H9 (cell line): Measurements from ENCODE around the gene KLHL2. TPM values are rescaled to one million over a fixed set of nuclear protein-coding genes. Genes with fewer than 3 reads are reported as not detected.

Source experiments
- DNase-seq: peaks from one replicate; pipeline ENCODE4 v3.0.0-alpha.2; 2017
- H2AFZ ChIP-seq: one replicate; pipeline ENCODE4 v1.6.1; 2013; ENCODE audit warnings: mild to moderate bottlenecking, low read length, control low read depth, moderate library complexity
- H2AK5ac ChIP-seq: 2 replicates; pipeline ENCODE4 v1.6.1; 2013; ENCODE audit warnings: low read length, control low read depth, mixed read lengths; ENCODE audit not compliant: insufficient read length
- H2BK120ac ChIP-seq: one replicate; pipeline ENCODE4 v1.6.1; 2013; ENCODE audit warnings: low read depth, mild to moderate bottlenecking, low read length, control low read depth, inconsistent platforms; ENCODE audit not compliant: poor library complexity, severe bottlenecking
- H2BK12ac ChIP-seq: 2 replicates; pipeline ENCODE4 v1.6.1; 2013; ENCODE audit warnings: low read length, control low read depth, mixed read lengths, low read depth; ENCODE audit not compliant: insufficient read length
- H2BK15ac ChIP-seq: 2 replicates; pipeline ENCODE4 v1.6.1; 2013; ENCODE audit warnings: low read depth, low read length, control low read depth
- H2BK20ac ChIP-seq: one replicate; pipeline ENCODE4 v1.6.1; 2013; ENCODE audit warnings: low read depth, mild to moderate bottlenecking, low read length, control low read depth, inconsistent platforms; ENCODE audit not compliant: poor library complexity, severe bottlenecking
- H2BK5ac ChIP-seq: 2 replicates; pipeline ENCODE4 v1.6.1; 2013; ENCODE audit warnings: low read length, control low read depth, mixed read lengths; ENCODE audit not compliant: insufficient read length
- H3K14ac ChIP-seq: 2 replicates; pipeline ENCODE4 v1.6.1; 2013; ENCODE audit warnings: low read length, control low read depth; ENCODE audit not compliant: insufficient read depth
- H3K18ac ChIP-seq: 2 replicates; pipeline ENCODE4 v1.6.1; 2013; ENCODE audit warnings: low read depth, mild to moderate bottlenecking, mixed read lengths, low read length, control low read depth; ENCODE audit not compliant: insufficient read length
- H3K23ac ChIP-seq: 2 replicates; pipeline ENCODE4 v1.6.1; 2013; ENCODE audit warnings: low read length, control low read depth, mixed read lengths, low read depth; ENCODE audit not compliant: insufficient read length
- H3K23me2 ChIP-seq: 2 replicates; pipeline ENCODE4 v1.6.1; 2013; ENCODE audit warnings: low read depth, mild to moderate bottlenecking, mixed read lengths, low read length, control low read depth; ENCODE audit not compliant: insufficient read length, poor library complexity, severe bottlenecking
- H3K27ac ChIP-seq: 2 replicates; pipeline ENCODE4 v1.5.1; 2013; ENCODE audit warnings: low read length, control low read depth, mixed read lengths, low read depth; ENCODE audit not compliant: insufficient read length
- H3K27me3 ChIP-seq: 2 replicates; pipeline ENCODE4 v1.6.1; 2013; ENCODE audit warnings: low read length, control low read depth, inconsistent platforms; ENCODE audit not compliant: insufficient read depth
- H3K4ac ChIP-seq: 2 replicates; pipeline ENCODE4 v1.6.1; 2013; ENCODE audit warnings: low read depth, mild to moderate bottlenecking, control low read depth, inconsistent platforms, low read length, moderate library complexity
- H3K4me1 ChIP-seq: 2 replicates; pipeline ENCODE4 v1.6.1; 2013; ENCODE audit warnings: low read length, control low read depth, inconsistent platforms; ENCODE audit not compliant: insufficient read depth
- H3K4me2 ChIP-seq: 2 replicates; pipeline ENCODE4 v1.6.1; 2013; ENCODE audit warnings: low read length, control low read depth, mixed read lengths; ENCODE audit not compliant: insufficient read length, insufficient read depth
- H3K56ac ChIP-seq: 2 replicates; pipeline ENCODE4 v1.6.1; 2013; ENCODE audit warnings: low read depth, mild to moderate bottlenecking, mixed read lengths, low read length, control low read depth; ENCODE audit not compliant: insufficient read length
- H3K79me1 ChIP-seq: 2 replicates; pipeline ENCODE4 v1.6.1; 2013; ENCODE audit warnings: low read depth, mild to moderate bottlenecking, moderate library complexity, low read length, control low read depth, inconsistent platforms; ENCODE audit not compliant: insufficient read depth, poor library complexity, severe bottlenecking
- H3K79me2 ChIP-seq: 2 replicates; pipeline ENCODE4 v1.6.1; 2013; ENCODE audit warnings: low read length, control low read depth, inconsistent platforms; ENCODE audit not compliant: insufficient read depth
- H3K9ac ChIP-seq: 2 replicates; pipeline ENCODE4 v1.6.1; 2013; ENCODE audit warnings: low read length, control low read depth, mixed read lengths; ENCODE audit not compliant: insufficient read length; ENCODE audit errors: extremely low read depth
- H3K9me3 ChIP-seq: one replicate; pipeline ENCODE4 v1.6.1; 2013; ENCODE audit warnings: low read depth, low read length, inconsistent platforms; ENCODE audit not compliant: control insufficient read depth
- H3T11ph ChIP-seq: one replicate; pipeline ENCODE4 v1.6.1; 2013; ENCODE audit warnings: mild to moderate bottlenecking, low read length, control low read depth, inconsistent platforms
- H4K20me1 ChIP-seq: one replicate; pipeline ENCODE4 v1.6.1; 2013; ENCODE audit not compliant: control insufficient read depth, insufficient read length, insufficient read depth
- H4K5ac ChIP-seq: 2 replicates; pipeline ENCODE4 v1.6.1; 2013; ENCODE audit warnings: low read depth, mild to moderate bottlenecking, mixed read lengths, low read length, control low read depth; ENCODE audit not compliant: insufficient read length
- H4K8ac ChIP-seq: replicated peaks from 2 replicates; pipeline ENCODE4 v1.6.1; 2013; ENCODE audit warnings: low read length, control low read depth, mixed read lengths, low read depth; ENCODE audit not compliant: insufficient read length
- H4K91ac ChIP-seq: 2 replicates; pipeline ENCODE4 v1.6.1; 2013; ENCODE audit warnings: low read depth, mild to moderate bottlenecking, moderate library complexity, mixed read lengths, low read length, control low read depth; ENCODE audit not compliant: insufficient read length
- H3K27ac Mint-ChIP-seq, 3 experiments: 2 replicates in 2 of 3; 3 replicates in 1 of 3; pipeline ENCODE4 v1.8.0; 2020 to 2021; ENCODE audit warnings: mixed read lengths in 3 of 3, mild to moderate bottlenecking in 1 of 3, moderate library complexity in 1 of 3
- H3K27me3 Mint-ChIP-seq: 2 replicates; pipeline ENCODE4 v1.8.0; 2021; ENCODE audit warnings: low read depth, mild to moderate bottlenecking, moderate library complexity, mixed read lengths
- H3K36me3 Mint-ChIP-seq, 3 experiments: 2 replicates in 2 of 3; 3 replicates in 1 of 3; pipeline ENCODE4 v1.8.0; 2020 to 2021; ENCODE audit warnings: low read depth in 3 of 3, mixed read lengths in 3 of 3; ENCODE audit not compliant: insufficient read depth in 1 of 3
- H3K4me1 Mint-ChIP-seq, 2 experiments: 2 replicates each; pipeline ENCODE4 v1.8.0; 2020; ENCODE audit warnings: mixed read lengths in 2 of 2
- H3K4me3 Mint-ChIP-seq, 2 experiments: 2 replicates in 1 of 2; 3 replicates in 1 of 2; pipeline ENCODE4 v1.8.0; 2020 to 2021; ENCODE audit warnings: mild to moderate bottlenecking in 2 of 2, mixed read lengths in 2 of 2, moderate library complexity in 1 of 2
- H3K9me3 Mint-ChIP-seq, 2 experiments: 2 replicates in 1 of 2; 3 replicates in 1 of 2; pipeline ENCODE4 v1.8.0; 2020; ENCODE audit warnings: mild to moderate bottlenecking in 2 of 2, mixed read lengths in 2 of 2, moderate library complexity in 1 of 2
- WGBS: extraction: QIAGEN DNeasy Blood & Tissue Kit; methylation state at CpG from one replicate; pipeline ENCODE4 v1.1.7; 2013; ENCODE audit warnings: missing lambda C conversion rate, low lambda C conversion rate, mixed read lengths; ENCODE audit not compliant: insufficient read length; ENCODE audit errors: extremely low coverage; 5-methylcytosine and 5-hydroxymethylcytosine counted together
- total RNA-seq: library from RNA; stranded (reverse); gene quantifications from 2 replicates; pipeline ENCODE4 v1.2.1, GENCODE V29; 2021
- TF ChIP-seq, protein P1 (sequence below): fragments of 200-600 bp; sonication (generic); conservative IDR thresholded peaks from 3 replicates; pipeline ENCODE4 v1.8.0; 2021; ENCODE audit warnings: antibody characterized with exemption, mild to moderate bottlenecking

The KLHL2 gene
- total RNA-seq, 1 experiment from 2014 or later = 14.3 TPM

DNA sequence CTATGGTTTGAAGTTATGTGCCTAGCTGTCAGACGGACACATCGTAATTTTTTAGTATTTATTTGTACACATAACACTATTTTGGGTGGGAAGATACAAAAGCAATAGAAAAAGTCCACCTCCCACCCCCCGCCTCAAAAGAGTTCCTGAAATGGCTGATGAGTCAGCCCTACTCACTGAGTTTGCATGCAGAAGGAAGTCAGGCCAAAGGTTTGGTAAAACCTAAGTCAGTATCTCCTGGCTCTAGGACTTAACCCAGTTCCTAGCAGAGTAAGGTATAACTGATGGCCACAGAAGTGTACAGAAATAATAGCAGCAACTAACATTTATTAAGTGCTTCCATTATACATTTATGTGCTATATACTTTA is 2.9 kb upstream of the KLHL2 start:
- Histone ChIP-seq H3K9me3 (no peaks in the 10 kb centered on the region), H4K91ac (no peak overlapping the region), H3K79me2 (no peaks in the 10 kb centered on the region), H4K5ac (no peak overlapping the region), H3K23me2 (peaks cover 6% of the 10 kb centered on the region), H2BK15ac (no peak overlapping the region), H4K20me1 (no peaks in the 10 kb centered on the region), H3K18ac (no peak overlapping the region), H2BK20ac (no peak overlapping the region), H3K27me3 (no peaks in the 10 kb centered on the region; the same call in 1 of the 2 replicates), H3K56ac (no peak overlapping the region), H3T11ph (no peak overlapping the region), H3K4me2 (no peak overlapping the region), H3K14ac (no peak overlapping the region), H2AFZ (no peak overlapping the region), H3K4ac (no peak overlapping the region), H3K23ac (no peak overlapping the region), H3K27ac (no peak overlapping the region), H2BK120ac (no peak overlapping the region), H3K79me1 (no peaks in the 10 kb centered on the region), H2AK5ac (no peak overlapping the region), H2BK5ac (no peak overlapping the region), H4K8ac (no peak overlapping the region), H3K4me1 (no peaks in the 10 kb centered on the region), H3K9ac (no peak overlapping the region), H2BK12ac (no peak overlapping the region)
- DNase-seq = no peak
- no peak overlapping the region for H3K27ac Mint-ChIP-seq
- peaks cover 16% of the 10 kb centered on the region for H3K27me3 Mint-ChIP-seq
- TF ChIP-seq, protein P1, sequence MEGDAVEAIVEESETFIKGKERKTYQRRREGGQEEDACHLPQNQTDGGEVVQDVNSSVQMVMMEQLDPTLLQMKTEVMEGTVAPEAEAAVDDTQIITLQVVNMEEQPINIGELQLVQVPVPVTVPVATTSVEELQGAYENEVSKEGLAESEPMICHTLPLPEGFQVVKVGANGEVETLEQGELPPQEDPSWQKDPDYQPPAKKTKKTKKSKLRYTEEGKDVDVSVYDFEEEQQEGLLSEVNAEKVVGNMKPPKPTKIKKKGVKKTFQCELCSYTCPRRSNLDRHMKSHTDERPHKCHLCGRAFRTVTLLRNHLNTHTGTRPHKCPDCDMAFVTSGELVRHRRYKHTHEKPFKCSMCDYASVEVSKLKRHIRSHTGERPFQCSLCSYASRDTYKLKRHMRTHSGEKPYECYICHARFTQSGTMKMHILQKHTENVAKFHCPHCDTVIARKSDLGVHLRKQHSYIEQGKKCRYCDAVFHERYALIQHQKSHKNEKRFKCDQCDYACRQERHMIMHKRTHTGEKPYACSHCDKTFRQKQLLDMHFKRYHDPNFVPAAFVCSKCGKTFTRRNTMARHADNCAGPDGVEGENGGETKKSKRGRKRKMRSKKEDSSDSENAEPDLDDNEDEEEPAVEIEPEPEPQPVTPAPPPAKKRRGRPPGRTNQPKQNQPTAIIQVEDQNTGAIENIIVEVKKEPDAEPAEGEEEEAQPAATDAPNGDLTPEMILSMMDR = no peak
- H3K9me3 Mint-ChIP-seq = no peaks in the 10 kb centered on the region
- no CpG with 5 or more reads among the region's 3 CpGs for WGBS
- H3K36me3 Mint-ChIP-seq = no peaks in the 10 kb centered on the region; a peak in 1 of 7 replicates
- peaks cover 22 to 31% of the 10 kb centered on the region in 2 experiments for H3K4me1 Mint-ChIP-seq
- no peak overlapping the region for H3K4me3 Mint-ChIP-seq
